C4-2B (cell line): Measurements from ENCODE around the gene KLHDC4.

Source experiments
- ZFX ChIP-seq: fragments of 450-650 bp; IDR thresholded peaks from 2 replicates; pipeline ENCODE4 v1.6.1; 2017
- TF ChIP-seq, protein P1 (sequence below): fragments of 450-650 bp; conservative IDR thresholded peaks from 2 replicates; pipeline ENCODE4 v1.5.1; 2017; ENCODE audit warnings: mild to moderate bottlenecking

DNA sequence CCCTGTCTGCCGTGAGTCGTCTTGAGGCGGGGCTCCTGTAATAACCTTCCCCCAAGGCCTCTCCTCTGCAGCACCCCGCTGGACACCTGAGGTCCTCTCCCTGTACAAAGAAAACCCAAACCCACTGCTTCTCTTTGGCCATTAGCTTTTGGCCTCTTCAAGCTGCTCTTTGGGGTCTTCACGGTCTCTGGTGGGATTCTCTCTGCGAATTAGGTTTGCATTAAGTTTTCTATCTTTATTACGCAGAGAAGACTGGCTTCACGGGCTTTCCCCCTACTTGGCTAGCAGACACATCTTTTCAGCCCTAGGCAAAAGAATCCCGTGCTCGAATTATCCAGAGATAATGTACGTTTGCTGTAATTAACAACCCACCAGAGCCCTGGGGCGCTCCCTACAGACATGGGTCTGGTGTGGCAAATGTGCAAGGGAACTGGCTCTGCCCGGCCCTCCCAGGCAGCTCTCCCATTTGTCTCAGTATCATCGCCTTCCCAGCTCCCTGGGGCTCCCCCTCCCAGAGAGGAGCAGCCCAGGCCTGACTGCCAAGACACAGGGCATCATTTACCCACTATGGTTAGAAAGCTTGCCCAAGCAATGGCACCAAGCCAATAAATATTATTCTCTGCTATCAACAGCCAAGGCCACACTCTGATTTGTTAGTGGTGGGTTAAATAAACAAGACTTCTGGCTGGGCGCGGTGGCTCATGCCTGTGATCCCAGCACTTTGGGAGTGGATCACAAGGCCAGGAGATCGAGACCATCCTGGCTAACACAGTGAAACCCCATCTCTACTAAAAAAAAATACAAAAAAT, 24.7 kb upstream of the KLHDC4 start:
- TF ChIP-seq, protein P1, sequence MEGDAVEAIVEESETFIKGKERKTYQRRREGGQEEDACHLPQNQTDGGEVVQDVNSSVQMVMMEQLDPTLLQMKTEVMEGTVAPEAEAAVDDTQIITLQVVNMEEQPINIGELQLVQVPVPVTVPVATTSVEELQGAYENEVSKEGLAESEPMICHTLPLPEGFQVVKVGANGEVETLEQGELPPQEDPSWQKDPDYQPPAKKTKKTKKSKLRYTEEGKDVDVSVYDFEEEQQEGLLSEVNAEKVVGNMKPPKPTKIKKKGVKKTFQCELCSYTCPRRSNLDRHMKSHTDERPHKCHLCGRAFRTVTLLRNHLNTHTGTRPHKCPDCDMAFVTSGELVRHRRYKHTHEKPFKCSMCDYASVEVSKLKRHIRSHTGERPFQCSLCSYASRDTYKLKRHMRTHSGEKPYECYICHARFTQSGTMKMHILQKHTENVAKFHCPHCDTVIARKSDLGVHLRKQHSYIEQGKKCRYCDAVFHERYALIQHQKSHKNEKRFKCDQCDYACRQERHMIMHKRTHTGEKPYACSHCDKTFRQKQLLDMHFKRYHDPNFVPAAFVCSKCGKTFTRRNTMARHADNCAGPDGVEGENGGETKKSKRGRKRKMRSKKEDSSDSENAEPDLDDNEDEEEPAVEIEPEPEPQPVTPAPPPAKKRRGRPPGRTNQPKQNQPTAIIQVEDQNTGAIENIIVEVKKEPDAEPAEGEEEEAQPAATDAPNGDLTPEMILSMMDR: no peak
- no peak for TF ChIP-seq ZFX
